ENCODE results near the gene SLPI. TPM values are rescaled to one million over a fixed set of nuclear protein-coding genes. Genes with fewer than 3 reads are reported as not detected.

SLPI gene
- polyA plus RNA-seq, 1 donor = 20.1 TPM

DNA sequence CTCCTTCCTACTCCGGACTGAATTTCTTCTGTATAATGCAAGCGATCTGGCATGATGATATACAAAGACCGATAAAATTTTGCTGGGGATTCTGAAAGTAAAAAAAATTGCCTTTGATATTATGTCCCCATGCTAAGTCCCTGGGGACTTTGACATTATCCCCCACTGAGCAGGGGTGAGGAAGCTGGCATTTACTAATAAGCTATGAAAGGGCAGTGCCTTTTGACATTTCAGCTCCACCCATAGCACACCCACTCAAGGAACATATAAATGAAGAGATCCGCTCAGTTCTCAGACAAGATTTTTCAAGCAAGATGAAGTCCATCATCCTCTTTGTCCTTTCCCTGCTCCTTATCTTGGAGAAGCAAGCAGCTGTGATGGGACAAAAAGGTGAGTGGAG lies 33.3 kb downstream of the SLPI start, which contains the start of gene SEMG2:
TSS of gene SEMG2 (plus strand) at position 298 of the 400 bp plus-strand sequence. CDS start at position 315, 17 bp downstream.
- WGBS (ENCODE audit: insufficient coverage, low lambda C conversion rate) = no CpG with 5 or more reads among the region's 4 CpGs
- DNase-seq = no peak

DNA sequence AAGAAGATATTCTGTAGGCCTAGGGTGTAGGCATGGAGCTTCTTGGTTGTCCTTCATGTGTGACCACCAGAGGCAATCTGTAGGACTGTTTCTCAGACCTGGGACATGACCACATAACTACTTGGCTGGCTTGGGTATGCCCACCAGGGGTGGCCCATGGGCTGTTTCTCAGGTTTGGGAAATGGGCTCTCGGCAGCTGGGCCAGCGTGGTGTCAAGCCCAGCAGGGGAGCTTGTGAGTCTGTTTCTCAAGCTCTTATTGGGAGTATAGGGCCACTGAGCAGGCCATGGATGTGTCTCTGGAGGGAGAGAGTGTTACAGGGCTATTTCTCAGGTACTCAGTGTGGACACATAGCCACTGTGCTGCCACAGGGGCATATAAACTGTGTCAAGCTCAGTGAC lies 35.7 kb downstream of the SLPI start:
- H3K27ac ChIP-seq (ENCODE audit: low read length) = no peak overlapping the region
- no peaks in the 10 kb centered on the region for H3K4me1 ChIP-seq (ENCODE audit: control insufficient read depth, insufficient read depth, low read length)
- no CpG with 5 or more reads among the region's 2 CpGs for WGBS (ENCODE audit: insufficient coverage, low lambda C conversion rate)
- no peaks in the 10 kb centered on the region for H3K9me3 ChIP-seq (ENCODE audit: control insufficient read depth, low read depth, low read length)
- no peak for DNase-seq
- H3K4me3 ChIP-seq (ENCODE audit: low read length) = no peak overlapping the region
- no peaks in the 10 kb centered on the region for H3K36me3 ChIP-seq (ENCODE audit: control insufficient read depth, insufficient read depth, low read length)
- peaks cover 4% of the 10 kb centered on the region for H3K27me3 ChIP-seq (ENCODE audit: control insufficient read depth, insufficient read depth, low read length)

More for the DNA sequence above, 33.3 kb downstream of the SLPI start, which contains the start of gene SEMG2:
- Histone ChIP-seq H3K4me1 (ENCODE audit: control insufficient read depth, insufficient read depth, low read length) (no peaks in the 10 kb centered on the region), H3K36me3 (ENCODE audit: control insufficient read depth, insufficient read depth, low read length) (no peaks in the 10 kb centered on the region), H3K27ac (ENCODE audit: low read length) (no peak within 1 kb of the TSS), H3K27me3 (ENCODE audit: control insufficient read depth, insufficient read depth, low read length) (peaks cover 13% of the 10 kb centered on the region), H3K4me3 (ENCODE audit: low read length) (no peak within 1 kb of the TSS), H3K9me3 (ENCODE audit: control insufficient read depth, low read depth, low read length) (no peaks in the 10 kb centered on the region)

DNA sequence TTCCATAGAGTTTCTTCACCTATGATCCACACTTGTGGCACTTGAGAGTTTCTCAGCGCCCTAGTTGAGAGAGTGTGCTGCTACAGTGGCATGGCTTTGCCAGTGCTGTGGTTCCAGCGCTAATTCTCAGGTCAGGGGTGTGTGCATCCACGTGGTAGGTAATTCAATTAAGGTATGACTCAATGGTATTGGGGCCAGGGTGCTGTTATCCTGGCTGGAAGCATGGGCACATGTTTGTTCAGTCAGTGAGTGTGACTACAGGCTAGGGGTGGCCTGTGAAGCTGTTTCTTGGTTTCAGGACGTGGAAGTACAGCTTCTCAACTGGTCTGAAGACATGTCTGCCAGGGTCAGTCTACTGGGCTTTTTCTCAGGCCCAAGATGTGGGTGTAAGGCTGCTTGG lies 36.2 kb downstream of the SLPI start:
- Histone ChIP-seq H3K4me1 (ENCODE audit: control insufficient read depth, insufficient read depth, low read length) (no peaks in the 10 kb centered on the region), H3K36me3 (ENCODE audit: control insufficient read depth, insufficient read depth, low read length) (no peaks in the 10 kb centered on the region), H3K9me3 (ENCODE audit: control insufficient read depth, low read depth, low read length) (no peaks in the 10 kb centered on the region), H3K27ac (ENCODE audit: low read length) (no peak overlapping the region), H3K27me3 (ENCODE audit: control insufficient read depth, insufficient read depth, low read length) (peaks cover 4% of the 10 kb centered on the region), H3K4me3 (ENCODE audit: low read length) (no peak overlapping the region)
- WGBS (ENCODE audit: insufficient coverage, low lambda C conversion rate) = no CpG with 5 or more reads among the region's 4 CpGs
- no peak for DNase-seq

DNA sequence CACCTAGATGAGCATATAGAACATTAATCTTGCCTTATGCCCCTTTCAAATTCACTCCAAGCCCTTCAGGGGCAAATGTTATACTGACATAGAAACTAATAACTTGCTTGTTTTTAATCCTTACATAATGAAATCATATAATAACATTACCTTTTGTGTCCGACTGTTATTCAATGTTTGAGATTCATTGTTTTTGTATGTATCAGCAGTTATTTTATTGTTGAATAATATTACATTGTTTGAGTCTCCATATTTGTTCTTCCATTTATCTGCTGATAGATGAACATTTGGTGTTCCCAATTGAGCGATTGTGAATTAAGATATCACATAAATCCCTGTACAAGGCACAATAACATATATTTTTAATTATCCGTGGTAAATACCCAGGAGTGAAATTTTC lies 41.5 kb downstream of the SLPI start:
- no peaks in the 10 kb centered on the region for H3K4me1 ChIP-seq (ENCODE audit: control insufficient read depth, insufficient read depth, low read length)
- no peaks in the 10 kb centered on the region for H3K9me3 ChIP-seq (ENCODE audit: control insufficient read depth, low read depth, low read length)
- DNase-seq = no peak
- H3K27ac ChIP-seq (ENCODE audit: low read length) = no peak overlapping the region
- H3K4me3 ChIP-seq (ENCODE audit: low read length) = no peak overlapping the region
- H3K36me3 ChIP-seq (ENCODE audit: control insufficient read depth, insufficient read depth, low read length) = no peaks in the 10 kb centered on the region
- WGBS (ENCODE audit: insufficient coverage, low lambda C conversion rate) = 75% methylated on average over 2 of the region's 3 CpGs
- H3K27me3 ChIP-seq (ENCODE audit: control insufficient read depth, insufficient read depth, low read length) = peaks cover 7% of the 10 kb centered on the region

DNA sequence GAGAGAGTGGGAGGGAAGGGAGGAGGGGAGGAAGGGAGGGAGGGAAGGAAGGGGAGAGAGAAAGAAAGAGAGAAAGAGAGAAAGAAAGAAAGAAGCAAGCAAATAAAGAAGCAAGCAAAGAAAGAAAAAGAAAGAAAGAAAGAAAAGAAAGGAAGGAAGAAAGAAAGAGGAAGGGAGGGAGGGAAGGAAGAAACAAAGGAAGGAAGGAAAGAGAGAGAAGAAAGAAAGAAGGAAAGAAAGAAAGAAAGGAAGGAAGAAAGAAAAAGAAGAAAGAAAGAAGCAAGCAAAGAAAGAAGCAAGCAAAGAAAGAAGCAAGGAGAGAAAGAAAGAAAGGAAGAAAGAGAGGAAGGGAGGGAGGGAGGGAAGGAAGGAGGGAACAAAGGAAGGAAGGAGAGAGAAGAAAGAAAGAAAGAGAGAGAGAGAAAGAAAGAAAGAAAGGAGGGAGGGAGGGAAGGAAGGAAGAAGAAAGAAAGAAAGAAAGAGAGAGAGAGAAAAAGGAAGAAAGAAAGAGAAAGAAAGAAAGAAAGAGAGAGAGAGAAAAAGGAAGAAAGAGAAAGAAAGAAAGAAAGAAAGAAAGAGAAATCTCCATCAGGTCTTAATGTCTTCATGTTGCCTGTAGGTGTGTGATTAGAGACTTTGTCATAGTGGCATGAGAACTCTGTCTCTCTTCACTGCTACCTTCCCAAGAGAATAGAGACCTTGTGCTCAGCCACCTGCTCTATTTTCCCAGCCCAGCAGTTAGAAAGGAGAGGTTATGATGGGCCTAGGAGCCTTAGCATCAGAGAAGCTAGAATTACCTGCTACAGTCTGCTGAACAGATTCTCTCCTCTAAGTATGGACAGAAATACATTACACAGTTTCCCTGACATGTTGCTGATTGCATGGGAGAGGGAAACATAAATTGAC lies 42.5 kb downstream of the SLPI start:
- no peak overlapping the region for H3K4me3 ChIP-seq (ENCODE audit: low read length)
- no peak overlapping the region for H3K27ac ChIP-seq (ENCODE audit: low read length)
- no peak for DNase-seq
- no peaks in the 10 kb centered on the region for H3K4me1 ChIP-seq (ENCODE audit: control insufficient read depth, insufficient read depth, low read length)
- peaks cover 9% of the 10 kb centered on the region for H3K27me3 ChIP-seq (ENCODE audit: control insufficient read depth, insufficient read depth, low read length)
- H3K36me3 ChIP-seq (ENCODE audit: control insufficient read depth, insufficient read depth, low read length) = no peaks in the 10 kb centered on the region
- no peaks in the 10 kb centered on the region for H3K9me3 ChIP-seq (ENCODE audit: control insufficient read depth, low read depth, low read length)

- Histone ChIP-seq H3K9me3 (ENCODE audit: control insufficient read depth, low read depth, low read length) (no peaks in the 10 kb centered on the region), H3K27me3 (ENCODE audit: control insufficient read depth, insufficient read depth, low read length) (peaks cover 12% of the 10 kb centered on the region), H3K4me3 (ENCODE audit: low read length) (no peak overlapping the region), H3K27ac (ENCODE audit: low read length) (no peak overlapping the region), H3K36me3 (ENCODE audit: control insufficient read depth, insufficient read depth, low read length) (no peaks in the 10 kb centered on the region), H3K4me1 (ENCODE audit: control insufficient read depth, insufficient read depth, low read length) (no peaks in the 10 kb centered on the region)
- DNase-seq = no peak
- no CpG with 5 or more reads among the region's 1 CpG for WGBS (ENCODE audit: insufficient coverage, low lambda C conversion rate)
These were observed 44.4 kb downstream of the SLPI start for GRCh38 chr20:45209924-45210323.

DNA sequence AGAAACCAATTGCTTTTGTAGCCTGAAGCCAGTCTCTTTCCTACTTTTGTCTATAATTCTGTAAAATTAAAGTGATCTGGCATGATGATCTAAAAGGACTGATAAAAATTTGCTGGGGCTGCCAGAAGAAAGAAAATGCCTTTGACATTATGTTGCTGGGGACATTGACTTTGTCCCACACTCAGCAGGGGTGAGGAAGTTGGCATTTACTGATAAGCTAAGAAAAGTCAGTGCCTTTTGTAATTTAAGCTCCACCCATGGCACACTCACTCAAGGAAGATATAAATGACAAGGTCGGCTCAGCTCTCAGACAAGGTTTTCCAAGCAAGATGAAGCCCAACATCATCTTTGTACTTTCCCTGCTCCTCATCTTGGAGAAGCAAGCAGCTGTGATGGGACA lies 47.6 kb downstream of the SLPI start, which contains the start of gene SEMG1:
TSS of gene SEMG1 (plus strand) at position 309 of the 400 bp plus-strand sequence. CDS start at position 330, 21 bp downstream.
- Histone ChIP-seq H3K4me3 (ENCODE audit: low read length) (no peak within 1 kb of the TSS), H3K36me3 (ENCODE audit: control insufficient read depth, insufficient read depth, low read length) (no peaks in the 10 kb centered on the region), H3K27me3 (ENCODE audit: control insufficient read depth, insufficient read depth, low read length) (peaks cover 14% of the 10 kb centered on the region), H3K4me1 (ENCODE audit: control insufficient read depth, insufficient read depth, low read length) (no peaks in the 10 kb centered on the region), H3K9me3 (ENCODE audit: control insufficient read depth, low read depth, low read length) (no peaks in the 10 kb centered on the region), H3K27ac (ENCODE audit: low read length) (no peak within 1 kb of the TSS)
- no CpG with 5 or more reads among the region's 1 CpG for WGBS (ENCODE audit: insufficient coverage, low lambda C conversion rate)
- no peak for DNase-seq

Other genes starting within 250 kb of the SLPI start
- gene KCNS1, start 153.4 kb downstream of the SLPI start, polyA plus RNA-seq = 1.2 TPM
- not detected for gene WFDC5, start 139.4 kb downstream of the SLPI start, polyA plus RNA-seq
- not detected for gene WFDC12, start 130.1 kb downstream of the SLPI start, polyA plus RNA-seq
- 37.4 TPM for gene PI3, start 79.7 kb downstream of the SLPI start, polyA plus RNA-seq
- not detected for gene SEMG1, start 47.5 kb downstream of the SLPI start, polyA plus RNA-seq
- not detected for gene SEMG2, start 33.2 kb downstream of the SLPI start, polyA plus RNA-seq
- not detected for gene RBPJL, start 52.3 kb upstream of the SLPI start, polyA plus RNA-seq
- not detected for gene MATN4, start 53.7 kb upstream of the SLPI start, polyA plus RNA-seq
- 87.8 TPM for gene SDC4, start 93.9 kb upstream of the SLPI start, polyA plus RNA-seq
- gene SYS1, start 108.6 kb upstream of the SLPI start, polyA plus RNA-seq = 31.7 TPM
- gene TP53TG5, start 123.8 kb upstream of the SLPI start, polyA plus RNA-seq = 0.78 TPM
- gene DBNDD2, start 153.7 kb upstream of the SLPI start, polyA plus RNA-seq = 36.1 TPM
- gene PIGT, start 161.6 kb upstream of the SLPI start, polyA plus RNA-seq = 91.6 TPM
- gene WFDC2, start 215.2 kb upstream of the SLPI start, polyA plus RNA-seq = 2.8 TPM

Data from large intestine (tissue), 3 donors.